GM03348 (cell line): ENCODE measurements around the gene INPP4B.

Experiments used
- DNase-seq: peaks from one replicate; pipeline ENCODE4 v3.0.0; 2012; ENCODE audit warnings: low spot score

INPP4B gene

DNA sequence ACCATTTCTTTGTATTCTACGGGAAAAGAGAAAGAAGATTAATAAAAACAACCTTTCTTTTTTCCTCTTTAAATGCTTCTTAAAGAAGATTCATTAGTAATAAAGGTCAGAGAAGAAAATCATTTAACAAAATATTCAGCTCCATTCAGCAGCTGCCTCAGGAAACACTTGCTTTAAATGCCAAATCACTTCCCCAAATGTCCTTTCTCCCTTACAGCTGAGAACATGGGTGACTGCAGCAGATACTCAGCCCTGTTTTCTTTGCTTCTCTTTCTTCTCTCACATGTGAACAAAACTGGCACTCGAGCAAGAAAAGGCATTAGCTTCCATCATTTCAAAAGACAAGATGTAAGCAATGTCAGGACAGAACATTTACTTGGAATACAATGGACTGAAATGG lies 120.2 kb downstream of the INPP4B start:
- no peak for DNase-seq

- DNase-seq, result no peak
Measured at GRCh38 chr4:142721187-142721586, 124.9 kb downstream of the INPP4B start.

- peak; percentile 50 for DNase-seq
Measured at GRCh38 chr4:142719854-142720541, 126.1 kb downstream of the INPP4B start.

- DNase-seq, result no peak
Measured at GRCh38 chr4:142718981-142719380, 127.1 kb downstream of the INPP4B start.

- DNase-seq, result no peak
Measured at GRCh38 chr4:142715727-142716126, 130.4 kb downstream of the INPP4B start.

GRCh38 chr4:142713282-142714030 lies 132.6 kb downstream of the INPP4B start:
- DNase-seq, result no peak

- DNase-seq, result no peak
Measured at GRCh38 chr4:142708231-142708630, 137.9 kb downstream of the INPP4B start.

GRCh38 chr4:142707401-142707800 lies 138.7 kb downstream of the INPP4B start:
- no peak for DNase-seq

GRCh38 chr4:142706381-142706780 lies 139.7 kb downstream of the INPP4B start:
- DNase-seq, result no peak

GRCh38 chr4:142705820-142706219 lies 140.3 kb downstream of the INPP4B start:
- no peak for DNase-seq

- no peak for DNase-seq
Measured at GRCh38 chr4:142703694-142704309, 142.3 kb downstream of the INPP4B start.

- no peak for DNase-seq
Measured at GRCh38 chr4:142701017-142701416, 145.1 kb downstream of the INPP4B start.

- no peak for DNase-seq
Measured at GRCh38 chr4:142700531-142700930, 145.6 kb downstream of the INPP4B start.

DNA sequence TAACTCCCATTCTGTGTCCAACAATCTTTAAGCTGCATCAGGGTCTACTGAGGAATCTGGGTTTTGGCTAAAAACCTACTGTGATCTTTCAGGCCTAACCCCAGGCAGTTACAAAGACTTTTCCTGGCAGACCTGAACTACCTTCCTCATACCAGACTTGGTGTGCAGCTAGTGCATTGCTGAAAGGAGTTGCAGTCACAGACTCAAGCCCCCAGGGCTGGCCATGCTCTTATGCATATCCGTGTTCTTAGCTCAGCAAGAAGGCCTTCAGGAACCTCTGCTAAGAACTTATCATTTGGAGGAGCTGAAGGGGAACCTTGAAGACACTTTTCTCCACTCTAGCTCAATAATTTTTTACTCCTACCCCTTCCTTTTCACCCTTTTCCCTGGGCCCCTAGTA lies 147.5 kb downstream of the INPP4B start:
- DNase-seq, result no peak

DNA sequence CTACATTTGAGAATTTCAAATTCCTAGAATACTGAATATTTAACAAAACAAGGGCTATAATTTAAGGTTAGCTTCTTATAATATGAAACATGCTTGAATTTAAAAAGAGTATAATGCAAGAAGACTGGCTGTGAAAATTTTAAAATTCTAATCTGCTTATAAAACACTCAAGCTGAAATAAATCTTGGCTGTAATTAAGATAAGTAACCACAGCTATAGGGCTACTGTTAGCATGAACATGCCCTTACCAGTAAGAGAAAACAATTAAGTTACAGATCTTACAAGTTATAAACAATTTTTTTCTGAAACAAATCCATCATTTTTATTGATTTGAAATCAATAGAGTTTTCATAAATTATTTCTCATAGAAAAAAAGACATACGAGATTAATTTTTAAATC lies 148.2 kb downstream of the INPP4B start:
- no peak for DNase-seq

- no peak for DNase-seq
Measured at GRCh38 chr4:142697320-142697719, 148.8 kb downstream of the INPP4B start.

DNA sequence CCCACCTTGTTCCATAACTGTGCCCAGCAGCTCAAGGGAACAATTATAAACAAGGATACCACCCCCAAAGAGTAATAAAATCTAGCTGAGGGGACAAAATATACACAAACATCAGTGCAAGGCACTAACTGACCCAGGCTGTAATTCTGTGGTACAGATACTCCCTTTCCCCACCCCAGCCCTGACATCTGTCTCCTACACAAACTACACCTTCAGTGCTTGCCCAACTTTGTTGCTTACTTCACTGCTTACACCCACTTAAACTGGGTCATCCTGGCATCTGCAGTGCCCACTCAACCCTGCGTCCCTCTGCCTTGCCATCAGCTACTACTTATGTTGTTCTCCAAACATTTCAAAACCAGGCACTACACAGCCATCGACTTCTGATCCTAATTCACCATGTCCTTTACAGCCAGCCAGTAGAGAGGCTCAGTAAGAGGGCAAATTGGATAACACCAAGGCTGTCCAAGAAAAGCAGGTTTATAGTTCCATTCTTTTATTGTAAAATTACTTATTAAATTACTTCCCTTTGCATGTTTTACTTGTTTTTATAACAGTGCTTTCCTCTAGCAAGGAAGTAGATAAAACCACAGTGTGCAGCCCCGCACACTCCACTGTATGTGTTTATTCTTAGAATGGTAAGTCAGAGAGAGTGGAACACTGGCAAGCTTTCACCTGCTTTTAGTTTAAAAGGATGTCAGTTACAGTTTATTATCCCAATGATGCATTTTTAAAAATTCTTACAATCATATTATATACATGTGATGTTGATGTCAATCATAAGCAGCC lies 149.6 kb downstream of the INPP4B start:
- no peak for DNase-seq

- no peak for DNase-seq
Measured at GRCh38 chr4:142690406-142691163, 155.5 kb downstream of the INPP4B start.

DNA sequence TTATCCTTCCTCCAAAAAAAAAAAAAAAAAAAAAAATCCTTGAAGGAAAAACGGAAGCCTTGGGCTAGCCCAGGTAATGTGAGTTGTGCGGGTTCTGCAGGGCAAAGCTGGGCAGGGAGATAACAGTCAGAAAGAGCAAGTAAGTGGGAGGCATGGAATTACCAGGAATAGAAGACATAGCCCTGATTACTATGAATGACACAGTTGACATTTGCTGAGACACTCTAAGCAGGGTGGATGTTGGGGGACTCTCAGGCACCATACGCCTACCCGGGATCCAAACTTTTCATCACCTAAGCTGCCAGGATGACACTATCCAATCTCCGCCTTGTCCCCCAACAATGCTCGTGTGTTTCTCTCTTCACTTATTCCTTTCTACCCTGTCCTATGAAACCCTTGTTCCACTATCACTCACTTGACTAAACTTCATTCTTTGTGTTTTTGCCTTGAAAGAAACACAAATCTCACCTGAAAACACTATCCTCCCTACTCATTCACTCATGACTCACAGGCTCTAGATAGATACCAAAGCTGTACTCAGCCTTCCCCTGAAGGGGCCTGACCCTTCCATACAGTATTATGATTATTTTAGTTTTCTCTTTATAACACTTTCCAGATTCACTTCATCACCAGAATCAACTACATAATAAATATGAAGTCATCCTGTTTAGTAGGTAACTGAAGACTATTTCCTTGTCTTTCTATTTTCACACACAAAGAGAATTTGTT lies 158.4 kb downstream of the INPP4B start:
- DNase-seq, result no peak

DNA sequence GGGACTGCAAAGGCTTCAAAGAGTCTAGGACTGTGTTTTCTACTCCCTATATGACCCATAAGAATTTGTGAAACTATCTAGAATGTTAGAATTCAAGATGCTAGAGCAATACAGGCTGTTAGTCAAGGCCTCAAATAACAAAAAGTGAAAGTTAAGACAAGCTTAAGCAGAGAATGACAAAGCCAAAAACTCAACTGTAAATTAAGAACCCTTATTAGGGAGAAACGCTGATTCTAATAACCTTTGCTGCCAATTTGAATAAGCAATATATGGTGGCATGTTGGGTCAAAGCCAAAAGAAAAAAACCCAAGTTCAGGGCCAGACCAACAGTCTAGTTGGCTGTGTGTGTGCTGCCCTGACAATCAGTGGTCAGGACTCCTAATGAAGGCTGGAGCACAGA lies 160.0 kb downstream of the INPP4B start:
- DNase-seq, result no peak

GRCh38 chr4:142683997-142684396 lies 162.1 kb downstream of the INPP4B start:
- no peak for DNase-seq
